Urinary bladder (tissue), 4 donors: ENCODE measurements around the gene CCDC90B. TPM values are rescaled to one million over a fixed set of nuclear protein-coding genes. Genes with fewer than 3 reads are reported as not detected.
"Not testable (repeated sequence)": the region's sequence is repeated elsewhere in the genome, so short reads cannot be mapped to it uniquely, and the experiment has no call there.

Experiments
- DNase-seq: peaks from one replicate; pipeline ENCODE4 v3.0.0-alpha.2; 2015; ENCODE audit errors: extremely low spot score
- H3K27ac ChIP-seq: one replicate; pipeline ENCODE4 v1.5.1; 2013; ENCODE audit warnings: low read depth, mild to moderate bottlenecking, moderate library complexity
- H3K36me3 ChIP-seq: one replicate; pipeline ENCODE4 v1.6.1; 2013; ENCODE audit warnings: mild to moderate bottlenecking, moderate library complexity; ENCODE audit not compliant: insufficient read depth
- H3K4me1 ChIP-seq: one replicate; pipeline ENCODE4 v1.6.1; 2013; ENCODE audit warnings: mild to moderate bottlenecking, moderate library complexity; ENCODE audit not compliant: insufficient read depth
- H3K4me3 ChIP-seq: one replicate; pipeline ENCODE4 v1.5.1; 2013; ENCODE audit warnings: low read depth, low read length
- WGBS: extraction: QIAGEN DNeasy Blood & Tissue Kit; methylation state at CpG from one replicate; pipeline ENCODE4 v1.1.7; 2013; 5-methylcytosine and 5-hydroxymethylcytosine counted together
- polyA plus RNA-seq: library from polyadenylated mRNA; stranded (reverse); fragments of 200-250 nt; gene quantifications from one replicate; pipeline ENCODE4 v1.2.3, GENCODE V29; 2013
- total RNA-seq: library from RNA; depleted of rRNA; stranded (reverse); fragments of >200 nt; gene quantifications from one replicate; pipeline ENCODE4 v1.2.3, GENCODE V29; 2014
- donor health status: healthy with polysubstance abuse.
- donor health status: healthy.

CCDC90B gene
- total and polyA plus RNA-seq, 2 donors: 33.9 to 86.0 TPM

GRCh38 chr11:83275888-83276641 is 10.1 kb downstream of the CCDC90B start:
- Histone ChIP-seq H3K36me3 (no peaks in the 10 kb centered on the region), H3K4me3 (no peak overlapping the region), H3K4me1 (no peaks in the 10 kb centered on the region), H3K27ac (no peak overlapping the region)
- DNase-seq: no peak
- 92% methylated on average over 8 of the region's 8 CpGs for WGBS

- no peaks in the 10 kb centered on the region for H3K36me3 ChIP-seq
- H3K4me1 ChIP-seq: no peaks in the 10 kb centered on the region
- no peak overlapping the region for H3K4me3 ChIP-seq
- no peak overlapping the region for H3K27ac ChIP-seq
- no peak for DNase-seq
These were observed 13.5 kb downstream of the CCDC90B start for GRCh38 chr11:83272627-83273026.

GRCh38 chr11:83271734-83272133 is 14.4 kb downstream of the CCDC90B start:
- H3K4me3 ChIP-seq, H3K4me1 ChIP-seq, H3K36me3 ChIP-seq, DNase-seq, H3K27ac ChIP-seq: not testable (repeated sequence)
- 97% methylated on average over 5 of the region's 5 CpGs for WGBS

- H3K27ac ChIP-seq, H3K4me3 ChIP-seq, H3K4me1 ChIP-seq, H3K36me3 ChIP-seq, DNase-seq: not testable (repeated sequence)
- WGBS: 59% methylated on average over 2 of the region's 2 CpGs
These were observed 17.1 kb downstream of the CCDC90B start for GRCh38 chr11:83269080-83269479.

- Histone ChIP-seq H3K4me1 (no peaks in the 10 kb centered on the region), H3K36me3 (peaks cover 5% of the 10 kb centered on the region), H3K4me3 (no peak overlapping the region), H3K27ac (no peak overlapping the region)
- WGBS: 69% methylated on average over 1 of the region's 1 CpG
- DNase-seq: no peak
These were observed 20.8 kb downstream of the CCDC90B start for GRCh38 chr11:83265331-83265730.

GRCh38 chr11:83259559-83259958 is 26.6 kb downstream of the CCDC90B start:
- H3K4me3 ChIP-seq: no peak overlapping the region
- DNase-seq: no peak
- H3K27ac ChIP-seq: no peak overlapping the region
- 98% methylated on average over 1 of the region's 1 CpG for WGBS
- peaks cover 7% of the 10 kb centered on the region for H3K36me3 ChIP-seq
- H3K4me1 ChIP-seq: no peaks in the 10 kb centered on the region

GRCh38 chr11:83257761-83258168 is 28.4 kb downstream of the CCDC90B start:
- Histone ChIP-seq H3K4me1 (no peaks in the 10 kb centered on the region), H3K4me3 (no peak overlapping the region), H3K27ac (no peak overlapping the region), H3K36me3 (peaks cover 5% of the 10 kb centered on the region)
- 90% methylated on average over 3 of the region's 3 CpGs for WGBS
- no peak for DNase-seq

- H3K36me3 ChIP-seq: peaks cover 5% of the 10 kb centered on the region
- 49% methylated on average over 3 of the region's 3 CpGs for WGBS
- no peaks in the 10 kb centered on the region for H3K4me1 ChIP-seq
- no peak overlapping the region for H3K4me3 ChIP-seq
- H3K27ac ChIP-seq: no peak overlapping the region
- no peak for DNase-seq
These were observed 29.4 kb downstream of the CCDC90B start for GRCh38 chr11:83256602-83257340.

- Histone ChIP-seq H3K4me1 (no peaks in the 10 kb centered on the region), H3K4me3 (no peak overlapping the region), H3K27ac (no peak overlapping the region), H3K36me3 (peaks cover 2% of the 10 kb centered on the region)
- DNase-seq: no peak
- 94% methylated on average over 3 of the region's 3 CpGs for WGBS
These were observed 30.8 kb downstream of the CCDC90B start for GRCh38 chr11:83255366-83255765.

- no peak for DNase-seq
- no peak overlapping the region for H3K4me3 ChIP-seq
- H3K27ac ChIP-seq: no peak overlapping the region
- WGBS: 98% methylated on average over 2 of the region's 2 CpGs
- no peaks in the 10 kb centered on the region for H3K4me1 ChIP-seq
- H3K36me3 ChIP-seq: no peaks in the 10 kb centered on the region
These were observed 33.2 kb downstream of the CCDC90B start for GRCh38 chr11:83252941-83253340.

- no peak for DNase-seq
- Histone ChIP-seq H3K4me3 (no peak overlapping the region), H3K4me1 (no peaks in the 10 kb centered on the region), H3K36me3 (no peaks in the 10 kb centered on the region), H3K27ac (no peak overlapping the region)
- 98% methylated on average over 2 of the region's 2 CpGs for WGBS
These were observed 33.9 kb downstream of the CCDC90B start for GRCh38 chr11:83252266-83252665.

GRCh38 chr11:83249972-83250593 is 36.1 kb downstream of the CCDC90B start:
- WGBS: 9% methylated on average over 4 of the region's 4 CpGs
- H3K36me3 ChIP-seq: peaks cover 1% of the 10 kb centered on the region
- no peaks in the 10 kb centered on the region for H3K4me1 ChIP-seq
- H3K4me3 ChIP-seq: no peak overlapping the region
- DNase-seq: no peak
- H3K27ac ChIP-seq: no peak overlapping the region

GRCh38 chr11:83249445-83249844 is 36.7 kb downstream of the CCDC90B start:
- Histone ChIP-seq H3K4me1 (no peaks in the 10 kb centered on the region), H3K36me3 (peaks cover 1% of the 10 kb centered on the region), H3K27ac (no peak overlapping the region), H3K4me3 (no peak overlapping the region)
- 97% methylated on average over 1 of the region's 1 CpG for WGBS
- no peak for DNase-seq
